Endothelial cell of umbilical vein (primary cell): ENCODE results near the gene MBL2. TPM values are rescaled to one million over a fixed set of nuclear protein-coding genes. Genes with fewer than 3 reads are reported as not detected.
A peak's percentile ranks its signal among the peaks of the same experiment; 100 is the strongest.

ENCODE experiments used
- BruUV-seq: library from RNA; stranded (reverse); fragments of 400-500 nt; replicated peaks from 2 replicates; lab custom pipeline; 2021; lab: Mats Ljungman, UMichigan
- CTCF ChIA-PET: fragments of 300-600, 350-600 bp; sonication (Branson Sonifier 250); formaldehyde crosslinking; loops from one replicate; lab custom pipeline; 2021; ENCODE audit warnings: antibody characterized with exemption, inconsistent platforms; lab: Charles Lee
- POLR2A ChIA-PET: fragments of 300-600, 350-600 bp; sonication (Branson Sonifier 250); formaldehyde crosslinking; loops from one replicate; lab custom pipeline; 2021; ENCODE audit warnings: antibody characterized with exemption, inconsistent platforms; lab: Charles Lee
- DNase-seq: peaks from one replicate; pipeline ENCODE4 v3.0.0-alpha.2; 2011; ENCODE audit warnings: low read depth, low spot score
- FAIRE-seq: peaks from 2 replicates; lab custom pipeline; 2011; peaks lifted over from hg19 to GRCh38; lab: Jason Lieb, UNC
- H2AFZ ChIP-seq: 2 replicates; pipeline ENCODE4 v1.6.0; 2012; ENCODE audit warnings: low read depth, low read length, control low read depth, inconsistent platforms
- H3K27ac ChIP-seq: 2 replicates; pipeline ENCODE4 v1.5.1; 2011; ENCODE audit warnings: low read depth, mild to moderate bottlenecking, control low read depth, low read length, moderate library complexity; ENCODE audit not compliant: insufficient read depth
- H3K27me3 ChIP-seq, 2 experiments: 2 replicates each; pipeline versions ENCODE4 v1.6.0 to v1.6.1; 2011; ENCODE audit warnings: low read length in 2 of 2, mixed read lengths in 1 of 2; ENCODE audit not compliant: control insufficient read depth in 2 of 2, insufficient read depth in 2 of 2
- H3K36me3 ChIP-seq, 2 experiments: 2 replicates in 1 of 2; 3 replicates in 1 of 2; pipeline ENCODE4 v1.5.1; 2011; ENCODE audit warnings: low read length in 2 of 2, mild to moderate bottlenecking in 1 of 2, moderate library complexity in 1 of 2; ENCODE audit not compliant: control insufficient read depth in 2 of 2, insufficient read depth in 2 of 2; ENCODE audit errors: extremely low read depth in 1 of 2
- H3K4me1 ChIP-seq: 3 replicates; pipeline ENCODE4 v1.5.1; 2011; ENCODE audit warnings: mild to moderate bottlenecking, low read length; ENCODE audit not compliant: control insufficient read depth, insufficient read depth; ENCODE audit errors: extremely low read depth
- H3K4me2 ChIP-seq: 2 replicates; pipeline ENCODE4 v1.6.1; 2011; ENCODE audit warnings: low read length, control low read depth, mixed read lengths; ENCODE audit not compliant: insufficient read depth
- H3K4me3 ChIP-seq, 3 experiments: fragments of 200-600 bp in 1 of 3; sonication (generic), shearing (Covaris generic) in 1 of 3; replicated peaks in 1 of 3; 2 replicates each; pipeline ENCODE4 v1.5.1; 2011 to 2016; ENCODE audit warnings: control low read depth in 3 of 3, low read length in 3 of 3, mild to moderate bottlenecking in 2 of 3, inconsistent platforms in 1 of 3, low read depth in 1 of 3, moderate library complexity in 1 of 3; ENCODE audit not compliant: insufficient read depth in 1 of 3
- H3K79me2 ChIP-seq: 2 replicates; pipeline ENCODE4 v1.6.0; 2012; ENCODE audit warnings: low read length, inconsistent platforms; ENCODE audit not compliant: control insufficient read depth, insufficient read depth
- H3K9ac ChIP-seq: replicated peaks from 2 replicates; pipeline ENCODE3; 2011; ENCODE audit warnings: low read length, control low read depth; ENCODE audit not compliant: insufficient read depth; ENCODE audit errors: extremely low read depth
- H3K9me1 ChIP-seq: replicated peaks from 3 replicates; pipeline ENCODE4 v1.6.0; 2011; ENCODE audit warnings: mild to moderate bottlenecking, low read length; ENCODE audit not compliant: control insufficient read depth, insufficient read depth; ENCODE audit errors: extremely low read depth
- H3K9me3 ChIP-seq: replicated peaks from 2 replicates; pipeline ENCODE4 v1.5.1; 2012; ENCODE audit warnings: low read length, inconsistent platforms; ENCODE audit not compliant: control insufficient read depth, insufficient read depth
- H4K20me1 ChIP-seq: replicated peaks from 2 replicates; pipeline ENCODE3; 2011; ENCODE audit warnings: mild to moderate bottlenecking, low read length; ENCODE audit not compliant: control insufficient read depth, insufficient read depth; ENCODE audit errors: extremely low read depth
- GATA2 ChIP-seq: IDR thresholded peaks from 2 replicates; pipeline ENCODE4 v1.7.0; 2011; ENCODE audit warnings: low read depth, mild to moderate bottlenecking, moderate library complexity, mixed read lengths, low read length; ENCODE audit not compliant: insufficient read length, insufficient read depth
- JUN ChIP-seq: IDR thresholded peaks from 2 replicates; pipeline ENCODE4 v1.6.1; 2011; ENCODE audit warnings: borderline replicate concordance, low read depth; ENCODE audit not compliant: insufficient read length, insufficient read depth
- MYC ChIP-seq: IDR thresholded peaks from one replicate; pipeline ENCODE4 v1.6.1; 2011; ENCODE audit warnings: mild to moderate bottlenecking, low read depth, low read length
- POLR2A ChIP-seq: IDR thresholded peaks from 2 replicates; pipeline ENCODE4 v1.6.1; 2012; ENCODE audit warnings: low read depth, mild to moderate bottlenecking, control low read depth, low read length
- POLR2AphosphoS5 ChIP-seq: IDR thresholded peaks from 2 replicates; pipeline ENCODE4 v1.6.1; 2012; ENCODE audit warnings: low read depth, mild to moderate bottlenecking, control low read depth, low read length, moderate library complexity; ENCODE audit not compliant: insufficient read depth
- dilution Hi-C: fragments of 300-500 bp; cut with MboI; formaldehyde crosslinking; loops from one replicate; pipeline ENCODE4 v1.15.0; 2019; ENCODE audit warnings: low sequenced_read_pairs; ENCODE audit not compliant: extremely low pct_ligation_motif_present
- intact Hi-C: fragments of 100-400 bp; cut with micrococcal nuclease; formaldehyde crosslinking; loops from one replicate; pipeline ENCODE4 v1.10.0; 2022
- polyA plus RNA-seq, 4 experiments: library from polyadenylated mRNA; depleted of rRNA in 3 of 4; stranded (reverse) in 3 of 4; unstranded in 1 of 4; fragments of >200 nt; gene quantifications; 2 replicates each; pipeline versions ENCODE4 v1.2.1 to v1.2.3, GENCODE V29; 2011 to 2012; ENCODE audit warnings: missing spikeins in 1 of 4
- total RNA-seq: library from RNA; stranded (reverse); gene quantifications from 2 replicates; pipeline ENCODE4 v1.2.3, GENCODE V29; 2021
- TF ChIP-seq, protein P1 (sequence below): IDR thresholded peaks from 2 replicates; pipeline ENCODE4 v1.6.1; 2011; ENCODE audit not compliant: insufficient read depth, insufficient read length
- TF ChIP-seq, protein P2 (sequence below), 2 donors: IDR thresholded peaks; 1 replicate in 1 of 2; 2 replicates in 1 of 2; pipeline ENCODE4 v1.5.1; 2011; ENCODE audit warnings: low read length in 2 of 2, mild to moderate bottlenecking in 2 of 2, moderate library complexity in 2 of 2, control low read depth in 1 of 2, inconsistent platforms in 1 of 2, low read depth in 1 of 2; ENCODE audit not compliant: insufficient read depth in 1 of 2; ENCODE audit errors: extremely low read depth in 1 of 2

Gene MBL2
- total and polyA plus RNA-seq, 2 donors (not counting 3 experiments of a cell fraction or from before 2014, with no cell fraction given), result not detected

DNA sequence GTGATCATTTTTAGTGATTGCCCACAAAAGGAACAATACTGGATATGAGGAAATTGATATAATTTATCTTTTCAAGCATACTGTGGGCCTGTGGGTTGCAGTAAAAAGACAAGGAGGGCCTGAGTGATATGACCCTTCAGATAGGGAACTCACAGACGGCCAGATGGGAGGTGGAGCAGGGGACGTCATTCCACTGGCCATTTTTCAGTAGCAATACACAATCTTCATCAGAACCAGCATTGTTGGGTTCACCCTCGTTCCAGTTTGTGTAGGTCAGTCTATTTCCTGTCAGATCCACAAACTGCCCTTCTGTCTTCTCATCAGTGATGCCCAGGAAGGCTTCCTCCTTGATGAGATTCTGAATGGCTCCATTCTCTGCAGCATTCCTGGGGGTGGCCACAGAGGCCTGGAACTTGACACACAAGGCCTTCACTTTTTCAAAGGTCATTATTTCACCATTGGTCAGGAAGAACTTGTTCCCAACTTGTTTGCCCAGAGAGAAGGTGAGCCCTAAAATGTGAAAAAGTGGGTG is 4.5 kb downstream of the MBL2 start:
- ChIA-PET POLR2A (no interaction called here), CTCF (no interaction called here)
- no peak overlapping the region for H2AFZ ChIP-seq
- intact Hi-C loops, result no loop called here
- no peaks in the 10 kb centered on the region for H4K20me1 ChIP-seq
- DNase-seq, result no peak
- peak; percentile 12 for FAIRE-seq
- H3K4me2 ChIP-seq, result no peak overlapping the region
- H3K79me2 ChIP-seq, result no peaks in the 10 kb centered on the region
- H3K27me3 ChIP-seq, result peaks cover 0 to 2% of the 10 kb centered on the region in 2 experiments
- no peak for TF ChIP-seq JUN
- TF ChIP-seq, protein P1, sequence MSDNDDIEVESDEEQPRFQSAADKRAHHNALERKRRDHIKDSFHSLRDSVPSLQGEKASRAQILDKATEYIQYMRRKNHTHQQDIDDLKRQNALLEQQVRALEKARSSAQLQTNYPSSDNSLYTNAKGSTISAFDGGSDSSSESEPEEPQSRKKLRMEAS, result no peak
- TF ChIP-seq MYC, result no peak
- no peak for TF ChIP-seq GATA2
- TF ChIP-seq POLR2AphosphoS5, result no peak
- no peak for TF ChIP-seq POLR2A
- TF ChIP-seq, protein P2, sequence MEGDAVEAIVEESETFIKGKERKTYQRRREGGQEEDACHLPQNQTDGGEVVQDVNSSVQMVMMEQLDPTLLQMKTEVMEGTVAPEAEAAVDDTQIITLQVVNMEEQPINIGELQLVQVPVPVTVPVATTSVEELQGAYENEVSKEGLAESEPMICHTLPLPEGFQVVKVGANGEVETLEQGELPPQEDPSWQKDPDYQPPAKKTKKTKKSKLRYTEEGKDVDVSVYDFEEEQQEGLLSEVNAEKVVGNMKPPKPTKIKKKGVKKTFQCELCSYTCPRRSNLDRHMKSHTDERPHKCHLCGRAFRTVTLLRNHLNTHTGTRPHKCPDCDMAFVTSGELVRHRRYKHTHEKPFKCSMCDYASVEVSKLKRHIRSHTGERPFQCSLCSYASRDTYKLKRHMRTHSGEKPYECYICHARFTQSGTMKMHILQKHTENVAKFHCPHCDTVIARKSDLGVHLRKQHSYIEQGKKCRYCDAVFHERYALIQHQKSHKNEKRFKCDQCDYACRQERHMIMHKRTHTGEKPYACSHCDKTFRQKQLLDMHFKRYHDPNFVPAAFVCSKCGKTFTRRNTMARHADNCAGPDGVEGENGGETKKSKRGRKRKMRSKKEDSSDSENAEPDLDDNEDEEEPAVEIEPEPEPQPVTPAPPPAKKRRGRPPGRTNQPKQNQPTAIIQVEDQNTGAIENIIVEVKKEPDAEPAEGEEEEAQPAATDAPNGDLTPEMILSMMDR (IDR thresholded peaks at IDR 0.05; ENCODE audit: extremely low read depth in 1 of 2, insufficient read depth in 1 of 2, low read depth in 1 of 2, low read length in 2 of 2), result no peak
- no peaks in the 10 kb centered on the region for H3K36me3 ChIP-seq
- no TSS peak for BruUV-seq
- H3K9me3 ChIP-seq, result no peaks in the 10 kb centered on the region
- H3K9ac ChIP-seq, result no peak overlapping the region
- dilution Hi-C loops, result no loop called here
- H3K27ac ChIP-seq, result no peak overlapping the region
- no peaks in the 10 kb centered on the region for H3K9me1 ChIP-seq
- H3K4me3 ChIP-seq, result no peak overlapping the region
- no peaks in the 10 kb centered on the region for H3K4me1 ChIP-seq
